Cerebellar nuclear complex (tissue), 1 donor: Measurements from ENCODE around the gene NPB.

Source experiments
- DNase-seq, 2 experiments: peaks; one replicate each; lab custom pipeline; 2025; lab: John Stamatoyannopoulos, UW

NPB gene

DNA sequence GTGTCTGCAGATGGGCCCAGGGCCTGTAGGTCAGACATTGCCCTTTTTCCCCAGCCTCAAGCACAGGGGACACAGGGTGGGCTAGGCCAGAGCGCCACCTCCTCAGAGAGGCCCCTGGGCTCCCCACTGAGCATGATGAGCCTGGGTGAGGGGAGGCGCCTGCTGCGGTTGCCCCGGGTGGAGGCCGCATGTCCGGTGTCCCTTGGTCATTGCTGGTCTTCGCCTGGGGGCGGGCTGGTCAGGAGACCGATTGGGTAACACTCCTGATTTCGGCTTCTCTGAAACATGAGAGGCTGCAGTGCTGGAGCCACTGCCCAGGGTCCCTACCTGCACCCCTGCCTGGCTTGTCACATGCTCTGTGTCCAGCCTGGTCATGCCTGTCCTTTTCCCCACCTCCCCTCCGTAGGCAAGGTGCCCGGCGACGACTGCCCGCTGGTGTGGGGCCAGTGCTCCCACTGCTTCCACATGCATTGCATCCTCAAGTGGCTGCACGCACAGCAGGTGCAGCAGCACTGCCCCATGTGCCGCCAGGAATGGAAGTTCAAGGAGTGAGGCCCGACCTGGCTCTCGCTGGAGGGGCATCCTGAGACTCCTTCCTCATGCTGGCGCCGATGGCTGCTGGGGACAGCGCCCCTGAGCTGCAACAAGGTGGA lies 2.4 kb upstream of the NPB start:
- DNase-seq = no peak

DNA sequence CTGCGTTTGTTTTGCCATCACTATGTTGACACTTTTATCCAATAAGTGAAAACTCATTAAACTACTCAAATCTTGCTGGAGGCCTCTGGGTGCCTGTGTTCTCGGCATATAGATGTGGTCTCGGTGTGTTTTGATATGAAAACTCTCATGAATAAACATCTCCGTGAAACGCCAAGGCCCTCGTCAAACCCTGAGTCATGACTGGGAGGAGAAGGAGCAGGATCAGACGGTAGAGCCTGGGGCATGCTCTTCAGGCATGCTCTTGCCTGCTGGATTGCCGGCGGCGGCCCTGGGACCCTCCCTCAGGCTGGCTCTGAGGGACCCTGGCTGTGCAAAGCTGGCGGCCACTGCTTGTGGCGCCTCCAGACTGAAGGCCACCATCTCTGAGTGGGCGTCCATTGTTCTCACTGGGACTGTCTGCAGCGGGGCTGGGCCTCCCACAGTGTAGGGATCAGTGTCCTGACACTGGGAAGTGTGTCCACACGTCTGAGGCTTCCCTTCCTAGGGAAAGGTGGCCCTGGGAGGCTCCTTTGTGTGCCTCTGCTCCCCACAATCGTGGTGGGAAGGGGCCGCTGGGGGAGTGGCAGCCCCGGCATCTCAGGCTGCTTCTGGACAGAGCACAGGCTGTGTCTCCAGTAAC lies 1.7 kb upstream of the NPB start:
- no peak for DNase-seq

DNA sequence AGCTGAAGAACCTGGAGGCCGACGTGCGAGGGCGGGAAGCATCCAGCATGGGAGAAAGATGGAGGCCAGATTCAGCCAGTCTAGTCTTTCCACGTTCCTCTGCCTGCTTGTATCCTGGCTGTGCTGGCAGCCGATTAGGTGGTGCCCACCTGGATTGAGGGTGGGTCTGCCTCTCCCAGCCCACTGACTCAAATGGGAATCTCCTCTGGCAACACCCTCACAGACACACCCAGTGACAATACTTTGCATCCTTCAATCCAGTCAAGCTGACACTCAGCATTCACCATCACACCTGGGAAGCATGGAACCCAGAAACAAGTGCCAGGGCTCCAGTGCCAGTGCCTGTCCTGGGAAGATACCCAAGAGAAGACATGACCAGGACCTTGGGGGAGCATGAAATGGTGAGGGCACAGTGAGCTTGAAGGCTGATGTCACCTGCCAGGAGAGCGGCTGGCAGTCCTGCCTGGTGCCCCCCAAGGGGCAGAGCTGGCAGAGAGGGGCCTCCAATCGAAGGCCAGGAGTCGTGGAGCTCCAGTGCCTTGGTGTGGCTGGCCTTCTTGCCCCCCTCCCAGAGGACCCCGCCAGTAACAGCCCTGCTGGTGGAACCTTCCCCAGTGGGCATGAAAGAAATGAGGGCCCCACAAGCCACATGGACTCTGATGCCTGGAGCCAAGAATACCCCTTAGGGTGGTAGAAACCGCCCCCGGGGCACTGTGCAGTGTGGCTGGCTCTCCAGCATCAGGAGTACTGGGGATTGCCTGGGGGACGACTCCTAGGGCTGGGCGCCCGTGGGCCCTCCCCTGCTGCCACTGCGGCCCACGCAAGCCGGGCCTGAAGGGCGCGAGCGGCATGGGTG lies 643 bp upstream of the NPB start:
- DNase-seq = no peak

DNA sequence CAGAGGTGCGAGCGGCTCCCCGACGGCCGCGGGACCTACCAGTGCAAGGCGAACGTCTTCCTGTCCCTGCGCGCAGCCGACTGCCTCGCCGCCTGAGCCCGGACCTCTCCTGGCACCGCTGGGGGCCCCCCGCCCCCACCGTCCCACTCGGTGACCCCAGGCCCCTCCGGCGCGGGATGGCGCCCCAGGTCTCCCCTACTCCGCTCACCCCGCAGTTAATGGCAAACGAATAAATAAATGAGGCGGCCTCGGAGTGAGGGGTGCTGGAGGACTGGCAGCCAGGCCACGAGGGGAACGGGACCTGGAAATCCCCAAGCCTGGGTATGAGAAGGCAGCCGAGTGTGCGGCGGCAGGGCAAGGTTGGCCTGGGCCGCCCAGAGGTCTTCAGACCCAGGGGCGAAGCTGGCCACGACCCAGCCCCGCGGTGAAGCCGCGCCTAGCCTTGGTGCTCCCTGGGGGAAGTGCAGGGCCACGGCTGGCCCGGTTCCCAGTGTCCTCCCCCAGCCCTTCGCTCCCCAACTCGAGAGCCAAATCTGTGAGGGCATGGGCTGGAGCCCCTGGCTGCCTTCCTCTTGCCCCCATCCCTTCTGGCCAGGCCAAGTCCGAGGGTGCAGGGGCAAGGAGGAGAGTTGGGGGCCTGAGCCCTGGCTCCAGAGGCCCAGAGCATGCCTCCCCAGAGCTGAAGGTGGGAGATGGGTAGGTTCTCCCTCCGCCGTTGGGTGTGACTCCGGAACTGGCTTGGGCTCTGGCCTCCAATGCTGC lies 796 bp downstream of the NPB start:
- DNase-seq = no peak

- DNase-seq = no peak
Measured at GRCh38 chr17:81903415-81903831, 1.4 kb downstream of the NPB start.

- DNase-seq = no peak
Measured at GRCh38 chr17:81903896-81904599, 2.0 kb downstream of the NPB start.

- DNase-seq = no peak
Measured at GRCh38 chr17:81904600-81905423, 2.8 kb downstream of the NPB start.

DNA sequence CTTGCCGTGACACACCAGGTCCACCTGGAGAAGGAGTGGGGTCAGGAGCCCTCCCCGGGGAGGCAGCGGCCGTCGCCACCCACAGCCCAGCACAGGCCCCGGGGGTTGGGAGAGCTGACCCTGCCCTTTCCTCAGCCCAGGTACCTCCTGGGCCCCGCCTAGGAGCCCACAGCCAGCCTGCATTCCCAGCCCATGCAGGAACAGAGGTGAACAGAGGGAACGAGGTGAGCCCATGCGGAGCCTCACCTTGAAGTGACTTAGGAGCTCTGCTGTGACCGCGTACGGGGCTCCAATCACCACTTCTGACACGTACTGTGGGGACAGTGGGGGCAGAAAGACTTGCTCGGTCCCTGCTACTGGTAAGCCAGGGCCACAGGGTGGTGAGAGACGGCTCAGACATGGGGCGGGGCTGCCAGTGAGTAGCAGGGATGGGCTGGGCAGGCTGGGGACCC lies 3.4 kb downstream of the NPB start:
- no peak for DNase-seq

DNA sequence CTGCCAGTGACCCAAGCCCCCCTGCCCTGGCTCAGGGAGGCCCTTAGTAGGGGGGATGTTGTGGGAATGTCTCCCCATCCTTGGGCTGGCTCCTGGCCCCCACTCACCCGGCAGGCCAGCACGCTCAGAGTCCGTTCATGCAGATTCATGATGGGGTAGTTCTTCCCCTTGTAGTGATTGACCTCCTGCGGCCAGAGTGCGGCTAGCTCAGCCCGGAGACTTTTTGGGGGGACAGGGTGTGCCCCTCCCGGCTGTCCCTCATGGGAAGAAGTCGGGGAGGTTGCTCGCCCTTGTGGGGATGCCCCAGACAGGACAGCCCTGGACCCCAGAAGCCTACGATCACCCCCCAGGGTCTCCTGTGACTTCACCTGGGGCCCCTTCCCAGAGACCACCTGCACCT lies 4.0 kb downstream of the NPB start:
- DNase-seq = no peak

- DNase-seq = no peak
Measured at GRCh38 chr17:81906476-81907218, 4.6 kb downstream of the NPB start.

GRCh38 chr17:81907219-81908145 lies 5.4 kb downstream of the NPB start:
- DNase-seq = peak in 1 of 2 experiments; percentile 20

DNA sequence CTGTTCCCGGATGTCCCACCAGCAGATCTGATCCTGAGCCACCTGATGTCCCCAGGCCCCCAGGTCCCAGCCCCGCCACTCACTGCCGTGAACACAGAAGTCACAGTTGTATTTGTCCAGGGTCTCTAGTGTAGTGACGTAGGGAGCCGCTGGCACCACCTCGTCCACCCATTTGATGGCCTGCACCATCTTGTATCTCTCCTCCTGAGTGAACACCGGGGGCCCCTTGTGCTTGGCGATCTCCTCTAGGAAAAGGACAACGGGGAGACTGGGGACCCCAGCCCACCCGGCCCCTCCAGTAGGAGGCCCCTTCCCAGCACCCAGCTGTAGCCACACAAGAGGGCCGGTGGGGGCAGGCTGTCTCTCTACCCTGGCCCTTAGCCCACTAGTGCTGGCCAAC lies 6.8 kb downstream of the NPB start:
- DNase-seq = no peak

DNA sequence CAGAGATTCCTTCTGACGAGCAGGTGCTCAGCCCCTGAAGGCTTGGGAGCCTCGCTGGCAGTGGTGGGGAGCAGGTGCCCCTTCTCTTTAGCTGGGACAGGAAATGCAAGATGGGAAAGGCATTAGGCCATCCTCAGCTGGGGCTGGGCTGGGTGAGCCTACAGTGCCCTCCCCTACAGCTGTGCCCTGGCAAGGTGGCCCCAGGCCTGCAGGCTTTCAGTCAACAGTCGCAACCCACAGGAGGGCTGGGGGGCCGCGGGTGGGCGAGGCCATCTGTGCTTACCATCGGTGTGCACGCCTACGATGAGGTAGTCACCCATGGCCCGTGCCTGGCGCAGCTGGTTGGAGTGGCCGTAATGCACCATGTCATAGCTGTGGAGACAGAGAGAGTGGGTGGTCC lies 7.2 kb downstream of the NPB start:
- DNase-seq = no peak

- no peak for DNase-seq
Measured at GRCh38 chr17:81909966-81910839, 8.2 kb downstream of the NPB start.

GRCh38 chr17:81910840-81911276 lies 8.8 kb downstream of the NPB start:
- no peak for DNase-seq

- DNase-seq = peak; percentile 29 to 45
Measured at GRCh38 chr17:81911277-81911961, 9.4 kb downstream of the NPB start, which contains the start of gene PCYT2. TSS of gene PCYT2 (minus strand) at chr17:81911399. CDS start at chr17:81911355, 44 bp downstream.

- no peak for DNase-seq
Measured at GRCh38 chr17:81911969-81912368, 9.9 kb downstream of the NPB start.
